MM.1S (cell line): ENCODE results near the gene ITPA.
A peak's percentile ranks its signal among the peaks of the same experiment; 100 is the strongest.

Experiments
- DNase-seq: peaks from one replicate; pipeline ENCODE4 v3.0.0-alpha.2; 2015
- H2AFZ ChIP-seq: fragments of 300-600 bp; sonication (generic); 2 replicates; pipeline ENCODE4 v1.6.0; 2016; ENCODE audit warnings: antibody characterized with exemption, low read length
- H3F3A ChIP-seq: fragments of 300-600 bp; sonication (generic); 2 replicates; pipeline ENCODE4 v1.6.1; 2016; ENCODE audit warnings: mild to moderate bottlenecking, antibody characterized with exemption, low read length, moderate library complexity, mixed read lengths; ENCODE audit not compliant: insufficient read depth
- H3K27ac ChIP-seq: fragments of 300-600 bp; sonication (generic); 2 replicates; pipeline ENCODE4 v1.5.1; 2016; ENCODE audit warnings: mild to moderate bottlenecking, low read length
- H3K27me3 ChIP-seq: fragments of 300-600 bp; sonication (generic); replicated peaks from 2 replicates; pipeline ENCODE4 v1.6.0; 2016; ENCODE audit warnings: low read length; ENCODE audit not compliant: insufficient read depth
- H3K36me3 ChIP-seq: fragments of 300-600 bp; sonication (generic); replicated peaks from 2 replicates; pipeline ENCODE4 v1.6.1; 2016; ENCODE audit warnings: mild to moderate bottlenecking, low read length, mixed read lengths; ENCODE audit not compliant: insufficient read depth
- H3K4me1 ChIP-seq: fragments of 300-600 bp; sonication (generic); 2 replicates; pipeline ENCODE4 v1.6.1; 2016; ENCODE audit warnings: low read length, mixed read lengths
- H3K4me2 ChIP-seq: fragments of 300-600 bp; sonication (generic); 2 replicates; pipeline ENCODE4 v1.6.0; 2016; ENCODE audit warnings: low read depth, low read length
- H3K4me3 ChIP-seq: fragments of 300-600 bp; sonication (generic); 2 replicates; pipeline ENCODE4 v1.5.1; 2016; ENCODE audit warnings: low read length, mixed read lengths
- H3K79me2 ChIP-seq: fragments of 300-600 bp; sonication (generic); 2 replicates; pipeline ENCODE4 v1.6.1; 2016; ENCODE audit warnings: mixed run types, low read length, mixed read lengths
- H3K9ac ChIP-seq: fragments of 300-600 bp; sonication (generic); 2 replicates; pipeline ENCODE4 v1.6.1; 2016; ENCODE audit warnings: low read length, mixed read lengths
- H3K9me2 ChIP-seq: fragments of 300-600 bp; sonication (generic); replicated peaks from 2 replicates; pipeline ENCODE4 v1.6.1; 2016; ENCODE audit warnings: mild to moderate bottlenecking, low read length, mixed read lengths; ENCODE audit not compliant: insufficient read depth
- H3K9me3 ChIP-seq: fragments of 300-600 bp; sonication (generic); replicated peaks from 2 replicates; pipeline ENCODE4 v1.6.1; 2016; ENCODE audit warnings: mild to moderate bottlenecking, low read length, mixed read lengths; ENCODE audit not compliant: insufficient read depth
- H4K20me1 ChIP-seq: fragments of 300-600 bp; sonication (generic); 2 replicates; pipeline ENCODE4 v1.6.1; 2016; ENCODE audit warnings: mild to moderate bottlenecking, low read length, moderate library complexity, mixed read lengths; ENCODE audit not compliant: insufficient read depth
- CTCF ChIP-seq: fragments of 300-600 bp; sonication (generic); IDR thresholded peaks from 2 replicates; pipeline ENCODE4 v1.5.1; 2016; ENCODE audit warnings: antibody characterized with exemption, low read length, mixed read lengths
- EZH2 ChIP-seq: fragments of 300-600 bp; sonication (generic); optimal IDR thresholded peaks from 2 replicates; pipeline ENCODE3; 2017; ENCODE audit warnings: low read depth, mild to moderate bottlenecking, antibody characterized with exemption, low read length, mixed read lengths
- EZH2phosphoT487 ChIP-seq: fragments of 300-600 bp; sonication (generic); IDR thresholded peaks from 2 replicates; pipeline ENCODE4 v1.6.1; 2018; ENCODE audit warnings: antibody characterized with exemption, low read length

Gene ITPA

GRCh38 chr20:3247638-3248037, 38.3 kb downstream of the ITPA start:
- Histone ChIP-seq H3K79me2 (no peaks in the 10 kb centered on the region), H3K4me2 (no peak overlapping the region), H3K9ac (no peak overlapping the region), H3K4me3 (no peak overlapping the region), H2AFZ (no peak overlapping the region), H3K9me2 (no peaks in the 10 kb centered on the region), H3F3A (no peaks in the 10 kb centered on the region), H3K36me3 (no peaks in the 10 kb centered on the region), H3K9me3 (no peaks in the 10 kb centered on the region), H4K20me1 (no peaks in the 10 kb centered on the region), H3K27me3 (peaks cover 25% of the 10 kb centered on the region), H3K27ac (no peak overlapping the region), H3K4me1 (no peaks in the 10 kb centered on the region)
- DNase-seq: no peak
- no peak for TF ChIP-seq CTCF
- no peak for TF ChIP-seq EZH2phosphoT487
- no peak for TF ChIP-seq EZH2

- H3K27me3 ChIP-seq: peaks cover 25% of the 10 kb centered on the region
- H3K9me3 ChIP-seq: no peaks in the 10 kb centered on the region
- peak overlapping the region; percentile 55 for H3K4me2 ChIP-seq
- H4K20me1 ChIP-seq: no peaks in the 10 kb centered on the region
- no peaks in the 10 kb centered on the region for H3K9me2 ChIP-seq
- H2AFZ ChIP-seq: peak overlapping the region; percentile 26; the same call in 1 of the 2 replicates
- no peaks in the 10 kb centered on the region for H3F3A ChIP-seq
- TF ChIP-seq EZH2 (no peak), CTCF (no peak), EZH2phosphoT487 (no peak)
- H3K79me2 ChIP-seq: no peaks in the 10 kb centered on the region
- H3K4me1 ChIP-seq: no peaks in the 10 kb centered on the region
- H3K27ac ChIP-seq: no peak overlapping the region
- H3K4me3 ChIP-seq: 0 out of 2 replicates have a peak overlapping the region, but pooled peaks have one; percentile 6
- DNase-seq: no peak
- H3K9ac ChIP-seq: no peak overlapping the region
- no peaks in the 10 kb centered on the region for H3K36me3 ChIP-seq
Measured at GRCh38 chr20:3248167-3248992, 39.1 kb downstream of the ITPA start.

- Histone ChIP-seq H3K4me2 (peak overlapping the region; percentile 55), H3K79me2 (no peaks in the 10 kb centered on the region), H3K27me3 (peaks cover 20% of the 10 kb centered on the region), H4K20me1 (no peaks in the 10 kb centered on the region), H3K27ac (no peak overlapping the region), H3K36me3 (no peaks in the 10 kb centered on the region), H2AFZ (peak overlapping the region; percentile 26; the same call in 1 of the 2 replicates), H3K9me3 (no peaks in the 10 kb centered on the region), H3K4me1 (no peaks in the 10 kb centered on the region), H3K4me3 (0 out of 2 replicates have a peak overlapping the region, but pooled peaks have one; percentile 6), H3K9me2 (no peaks in the 10 kb centered on the region), H3K9ac (no peak overlapping the region), H3F3A (no peaks in the 10 kb centered on the region)
- TF ChIP-seq CTCF (no peak), EZH2 (no peak), EZH2phosphoT487 (no peak)
- no peak for DNase-seq
Measured at GRCh38 chr20:3248993-3249347, 39.7 kb downstream of the ITPA start.
